CD14-positive monocyte (primary cell): Measurements from ENCODE around the gene GLTP. TPM values are rescaled to one million over a fixed set of nuclear protein-coding genes. Genes with fewer than 3 reads are reported as not detected.

Source experiments
- DNase-seq, 3 donors: peaks; one replicate each; pipeline ENCODE4 v3.0.0-alpha.2; 2011 to 2022
- H2AFZ ChIP-seq: 2 replicates; pipeline ENCODE4 v1.6.0; 2012; ENCODE audit warnings: mild to moderate bottlenecking, low read depth, low read length, inconsistent platforms; ENCODE audit not compliant: insufficient read depth, poor library complexity, severe bottlenecking
- H3K27ac ChIP-seq, 2 donors: 1 replicate in 1 of 2; 2 replicates in 1 of 2; pipeline ENCODE4 v1.5.1; 2012 to 2013; ENCODE audit warnings: low read length in 2 of 2, control low read depth in 1 of 2, inconsistent platforms in 1 of 2, low read depth in 1 of 2, mild to moderate bottlenecking in 1 of 2
- H3K27me3 ChIP-seq, 2 donors: one replicate each; pipeline versions ENCODE4 v1.6.0 to v1.6.1; 2011 to 2013; ENCODE audit warnings: low read length in 2 of 2; ENCODE audit not compliant: control insufficient read depth in 2 of 2, insufficient read depth in 2 of 2
- H3K36me3 ChIP-seq, 2 donors: replicated peaks in 1 of 2; 1 replicate in 1 of 2; 2 replicates in 1 of 2; pipeline versions ENCODE4 v1.5.1 to v1.6.1; 2012 to 2013; ENCODE audit warnings: low read length in 2 of 2, control low read depth in 1 of 2, inconsistent platforms in 1 of 2, mild to moderate bottlenecking in 1 of 2; ENCODE audit not compliant: insufficient read depth in 2 of 2, control insufficient read depth in 1 of 2
- H3K4me1 ChIP-seq, 2 donors: 1 replicate in 1 of 2; 2 replicates in 1 of 2; pipeline versions ENCODE4 v1.5.1 to v1.6.1; 2012 to 2013; ENCODE audit warnings: low read length in 2 of 2, control low read depth in 1 of 2, inconsistent platforms in 1 of 2, mild to moderate bottlenecking in 1 of 2, moderate library complexity in 1 of 2; ENCODE audit not compliant: insufficient read depth in 2 of 2, control insufficient read depth in 1 of 2
- H3K4me2 ChIP-seq: replicated peaks from 2 replicates; pipeline ENCODE3; 2012; ENCODE audit warnings: low read length, moderate library complexity, mild to moderate bottlenecking; ENCODE audit not compliant: poor library complexity, severe bottlenecking; ENCODE audit errors: extremely low read depth
- H3K4me3 ChIP-seq, 3 experiments: fragments of 200-600 bp in 1 of 3; sonication (generic) in 1 of 3; replicated peaks in 1 of 3; 1 replicate in 2 of 3; 2 replicates in 1 of 3; pipeline ENCODE4 v1.5.1; 2011 to 2013; ENCODE audit warnings: low read length in 3 of 3, mild to moderate bottlenecking in 3 of 3, control low read depth in 2 of 3, low read depth in 2 of 3, inconsistent platforms in 1 of 3, moderate library complexity in 1 of 3
- H3K79me2 ChIP-seq: 2 replicates; pipeline ENCODE4 v1.6.0; 2012; ENCODE audit warnings: mild to moderate bottlenecking, control low read depth, inconsistent platforms, low read length, moderate library complexity; ENCODE audit not compliant: insufficient read depth
- H3K9ac ChIP-seq: 2 replicates; pipeline ENCODE4 v1.6.0; 2017; ENCODE audit warnings: low read length, mild to moderate bottlenecking; ENCODE audit not compliant: insufficient read depth, poor library complexity, severe bottlenecking
- H3K9me3 ChIP-seq, 2 donors: replicated peaks in 1 of 2; 1 replicate in 1 of 2; 2 replicates in 1 of 2; pipeline versions ENCODE4 v1.5.1 to v1.6.1; 2012 to 2013; ENCODE audit warnings: low read length in 2 of 2, control low read depth in 1 of 2; ENCODE audit not compliant: control insufficient read depth in 1 of 2, insufficient read depth in 1 of 2
- H4K20me1 ChIP-seq: 2 replicates; pipeline ENCODE4 v1.6.0; 2012; ENCODE audit warnings: mild to moderate bottlenecking, low read length, control low read depth, moderate library complexity; ENCODE audit not compliant: insufficient read depth
- H3K27ac Mint-ChIP-seq, 7 donors: one replicate each; pipeline ENCODE4 v1.8.0; 2020; ENCODE audit warnings: mild to moderate bottlenecking in 7 of 7, mixed read lengths in 7 of 7, moderate library complexity in 6 of 7, inconsistent platforms in 2 of 7
- H3K27me3 Mint-ChIP-seq, 3 donors: one replicate each; pipeline ENCODE4 v1.8.0; 2021 to 2022; ENCODE audit warnings: low read depth in 3 of 3, mild to moderate bottlenecking in 3 of 3, mixed read lengths in 3 of 3, moderate library complexity in 3 of 3, inconsistent platforms in 1 of 3
- H3K36me3 Mint-ChIP-seq, 2 donors: one replicate each; pipeline ENCODE4 v1.8.0; 2020; ENCODE audit warnings: mixed read lengths in 2 of 2, inconsistent platforms in 1 of 2, mild to moderate bottlenecking in 1 of 2
- H3K4me1 Mint-ChIP-seq: one replicate; pipeline ENCODE4 v1.8.0; 2020; ENCODE audit warnings: mild to moderate bottlenecking, mixed read lengths
- H3K4me3 Mint-ChIP-seq, 2 donors: one replicate each; pipeline ENCODE4 v1.8.0; 2020; ENCODE audit warnings: mild to moderate bottlenecking in 2 of 2, mixed read lengths in 2 of 2, moderate library complexity in 1 of 2
- H3K9me3 Mint-ChIP-seq, 7 donors: one replicate each; pipeline ENCODE4 v1.8.0; 2020 to 2022; ENCODE audit warnings: mixed read lengths in 7 of 7, mild to moderate bottlenecking in 6 of 7, moderate library complexity in 6 of 7, inconsistent platforms in 2 of 7
- CTCF ChIP-seq: fragments of 200-600 bp; IDR thresholded peaks from one replicate; pipeline ENCODE4 v1.8.0; 2022; ENCODE audit warnings: antibody characterized with exemption, mild to moderate bottlenecking
- WGBS: methylation state at CpG from one replicate; pipeline ENCODE4 v1.1.5; 2013; ENCODE audit warnings: missing lambda C conversion rate; ENCODE audit not compliant: insufficient coverage; 5-methylcytosine and 5-hydroxymethylcytosine counted together
- intact Hi-C, 2 donors: fragments of 100-400 bp; cut with micrococcal nuclease; formaldehyde crosslinking; loops; one replicate each; pipeline versions ENCODE4 v1.15.0 to v1.15.1; 2023
- polyA plus RNA-seq, 3 donors: library from polyadenylated mRNA; depleted of rRNA in 1 of 3; unstranded in 2 of 3; stranded (reverse) in 1 of 3; fragments of 300-500 nt in 2 of 3; fragments of >200 nt in 1 of 3; fragmentation: Illumina TruSeq in 2 of 3; gene quantifications; 1 replicate in 2 of 3; 2 replicates in 1 of 3; pipeline ENCODE4 v1.2.3, GENCODE V29; 2012 to 2021

Gene GLTP
- polyA plus RNA-seq, 3 donors: 46.2 to 65.9 (median 51.7) TPM

- WGBS: 90% methylated on average over 7 of the region's 10 CpGs
- Histone ChIP-seq H3K4me1 (peaks cover 59 to 64% of the 10 kb centered on the region in 2 donors), H3K9me3 (no peaks in the 10 kb centered on the region), H2AFZ (no peak overlapping the region), H4K20me1 (no peaks in the 10 kb centered on the region), H3K79me2 (no peaks in the 10 kb centered on the region), H3K4me2 (peak overlapping the region; percentile 71), H3K4me3 (peak overlapping the region in 1 of 3 experiments; percentile 63), H3K27ac (peak overlapping the region; percentile 0 to 99), H3K27me3 (peaks cover 0 to 23% of the 10 kb centered on the region in 2 donors), H3K36me3 (no peaks in the 10 kb centered on the region), H3K9ac (no peak overlapping the region)
- intact Hi-C loops: loop anchor here in 1 of 2 donors (2.0 kb wide), 1 partner anchor 17 kb away; no protein-coding TSS in a partner anchor
- peaks cover 0 to 5% (median 2%) of the 10 kb centered on the region in 7 donors for H3K9me3 Mint-ChIP-seq
- TF ChIP-seq CTCF: no peak
- no peak for DNase-seq
- H3K36me3 Mint-ChIP-seq: peaks cover 13 to 22% of the 10 kb centered on the region in 2 donors
- H3K4me1 Mint-ChIP-seq: peaks cover 75% of the 10 kb centered on the region
- peaks cover 20 to 26% (median 23%) of the 10 kb centered on the region in 3 donors for H3K27me3 Mint-ChIP-seq
- no peak overlapping the region for H3K4me3 Mint-ChIP-seq
- peak overlapping the region in 6 of 7 donors; percentile 46 to 99 (median 98) for H3K27ac Mint-ChIP-seq
Measured at GRCh38 chr12:109829667-109830066, 50.7 kb downstream of the GLTP start.

GRCh38 chr12:109828754-109829511, 51.4 kb downstream of the GLTP start:
- Mint-ChIP-seq H3K27ac (peak overlapping the region; percentile 96 to 99 (median 99)), H3K27me3 (peaks cover 14 to 21% (median 20%) of the 10 kb centered on the region in 3 donors), H3K36me3 (peaks cover 13 to 19% of the 10 kb centered on the region in 2 donors), H3K4me3 (peak overlapping the region in 1 of 2 donors; percentile 15), H3K9me3 (peaks cover 0 to 5% (median 2%) of the 10 kb centered on the region in 7 donors), H3K4me1 (peaks cover 72% of the 10 kb centered on the region)
- Histone ChIP-seq H3K9me3 (no peaks in the 10 kb centered on the region), H3K27ac (peak overlapping the region; percentile 99 to 100), H3K4me3 (peak overlapping the region in 1 of 3 experiments; percentile 63), H2AFZ (peak overlapping the region; percentile 52), H3K27me3 (peaks cover 0 to 17% of the 10 kb centered on the region in 2 donors), H3K79me2 (no peaks in the 10 kb centered on the region), H3K4me2 (peak overlapping the region; percentile 71), H3K9ac (peak overlapping the region; percentile 70), H3K36me3 (no peaks in the 10 kb centered on the region), H3K4me1 (peaks cover 60 to 65% of the 10 kb centered on the region in 2 donors), H4K20me1 (no peaks in the 10 kb centered on the region)
- 13% methylated on average over 2 of the region's 3 CpGs for WGBS
- no peak for TF ChIP-seq CTCF
- intact Hi-C loops: loop anchor here in 1 of 2 donors (2.0 kb wide), 1 partner anchor 18 kb away; no protein-coding TSS in a partner anchor
- no peak for DNase-seq
